Astrocyte of the spinal cord (primary cell): Measurements from ENCODE around the gene DIP2C.
"Not testable (repeated sequence)": the region's sequence is repeated elsewhere in the genome, so short reads cannot be mapped to it uniquely, and the experiment has no call there.

Experiments used
- DNase-seq: peaks from one replicate; pipeline ENCODE4 v3.0.0; 2011; ENCODE audit warnings: low read depth, low spot score
- H3K4me3 ChIP-seq: 2 replicates; pipeline ENCODE4 v1.5.1; 2011; ENCODE audit warnings: low read depth, mild to moderate bottlenecking, low read length, moderate library complexity
- in situ Hi-C: cut with HindIII; loops from 2 replicates; pipeline ENCODE4 v1.10.0; 2017; ENCODE audit warnings: low sequenced_read_pairs
- TF ChIP-seq, protein P1 (sequence below): IDR thresholded peaks from 2 replicates; pipeline ENCODE4 v1.5.1; 2012; ENCODE audit warnings: low read depth, mild to moderate bottlenecking, low read length, inconsistent platforms

Gene DIP2C

DNA sequence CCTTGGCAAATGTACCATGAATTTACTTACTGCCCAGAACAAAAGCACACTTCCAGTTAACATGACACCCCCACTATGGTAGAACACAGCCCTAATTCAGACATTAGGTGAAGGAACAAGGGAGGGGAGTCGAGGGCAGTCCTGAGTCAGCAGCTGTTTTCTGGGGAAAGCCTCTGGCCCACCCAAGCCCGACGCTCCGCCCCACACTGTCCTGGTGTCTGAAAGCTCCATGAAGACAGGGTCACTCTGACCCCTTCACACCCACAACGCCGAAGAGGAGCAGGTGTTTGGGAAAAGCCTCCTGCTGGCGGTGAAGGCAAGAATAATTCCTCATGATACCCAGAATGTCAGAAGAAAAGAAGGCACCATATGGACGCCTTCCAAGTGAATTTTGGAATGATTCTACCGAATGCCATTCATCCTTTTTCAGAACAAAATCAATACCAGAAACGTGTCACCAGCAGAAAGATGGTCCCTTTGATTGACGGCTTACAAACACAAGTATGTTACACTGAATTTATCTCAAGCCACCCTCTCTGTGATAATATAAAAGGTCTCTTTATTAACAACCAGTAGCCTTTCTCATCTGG is 172.1 kb downstream of the DIP2C start:
- H3K4me3 ChIP-seq = no peak overlapping the region
- in situ Hi-C loops = no loop called here
- TF ChIP-seq, protein P1, sequence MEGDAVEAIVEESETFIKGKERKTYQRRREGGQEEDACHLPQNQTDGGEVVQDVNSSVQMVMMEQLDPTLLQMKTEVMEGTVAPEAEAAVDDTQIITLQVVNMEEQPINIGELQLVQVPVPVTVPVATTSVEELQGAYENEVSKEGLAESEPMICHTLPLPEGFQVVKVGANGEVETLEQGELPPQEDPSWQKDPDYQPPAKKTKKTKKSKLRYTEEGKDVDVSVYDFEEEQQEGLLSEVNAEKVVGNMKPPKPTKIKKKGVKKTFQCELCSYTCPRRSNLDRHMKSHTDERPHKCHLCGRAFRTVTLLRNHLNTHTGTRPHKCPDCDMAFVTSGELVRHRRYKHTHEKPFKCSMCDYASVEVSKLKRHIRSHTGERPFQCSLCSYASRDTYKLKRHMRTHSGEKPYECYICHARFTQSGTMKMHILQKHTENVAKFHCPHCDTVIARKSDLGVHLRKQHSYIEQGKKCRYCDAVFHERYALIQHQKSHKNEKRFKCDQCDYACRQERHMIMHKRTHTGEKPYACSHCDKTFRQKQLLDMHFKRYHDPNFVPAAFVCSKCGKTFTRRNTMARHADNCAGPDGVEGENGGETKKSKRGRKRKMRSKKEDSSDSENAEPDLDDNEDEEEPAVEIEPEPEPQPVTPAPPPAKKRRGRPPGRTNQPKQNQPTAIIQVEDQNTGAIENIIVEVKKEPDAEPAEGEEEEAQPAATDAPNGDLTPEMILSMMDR = no peak
- no peak for DNase-seq

DNA sequence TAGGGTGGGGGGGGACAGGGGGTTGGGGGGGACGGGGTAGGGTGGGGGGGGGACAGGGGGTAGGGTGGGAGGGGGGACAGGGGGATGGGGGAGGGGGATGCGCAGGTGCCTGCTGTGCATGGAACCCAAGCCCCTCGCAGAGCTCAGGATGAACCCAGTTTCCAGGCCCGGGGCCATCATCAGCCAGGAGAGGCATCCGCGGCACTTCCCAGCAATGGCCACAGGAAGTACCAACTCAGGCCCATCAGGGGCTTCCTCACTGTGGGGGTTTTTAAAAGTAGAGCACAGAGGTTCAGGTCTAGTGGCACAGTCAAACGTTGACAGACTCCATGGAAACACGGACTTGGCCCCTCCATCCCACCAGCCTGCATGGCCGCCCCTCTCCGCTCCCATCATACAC is 172.7 kb downstream of the DIP2C start:
- no peak overlapping the region for H3K4me3 ChIP-seq
- TF ChIP-seq, protein P1 = no peak

DNA sequence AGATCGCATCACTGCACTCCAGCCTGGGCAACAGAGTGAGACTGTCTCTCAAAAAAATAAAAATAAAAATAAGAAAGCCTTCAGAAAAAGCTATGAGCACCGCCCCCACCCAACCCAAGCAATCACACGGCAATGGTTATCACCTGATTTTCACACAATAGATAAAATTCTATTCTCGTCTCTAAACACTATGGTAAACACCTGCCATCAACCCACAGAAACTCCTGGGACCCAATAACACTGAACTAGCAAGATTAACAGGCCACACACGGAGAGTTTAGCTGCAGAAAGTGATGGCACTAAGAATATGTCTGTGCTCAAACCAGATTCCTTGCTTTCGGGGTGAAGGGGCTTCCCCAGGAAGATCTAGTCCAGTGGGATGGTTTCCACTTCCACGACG is 173.8 kb downstream of the DIP2C start:
- in situ Hi-C loops = no loop called here
- no peak overlapping the region for H3K4me3 ChIP-seq
- DNase-seq = no peak
- TF ChIP-seq, protein P1 = no peak

More for the DNA sequence above, 172.7 kb downstream of the DIP2C start:
- no peak for DNase-seq
- in situ Hi-C loops = no loop called here

DNA sequence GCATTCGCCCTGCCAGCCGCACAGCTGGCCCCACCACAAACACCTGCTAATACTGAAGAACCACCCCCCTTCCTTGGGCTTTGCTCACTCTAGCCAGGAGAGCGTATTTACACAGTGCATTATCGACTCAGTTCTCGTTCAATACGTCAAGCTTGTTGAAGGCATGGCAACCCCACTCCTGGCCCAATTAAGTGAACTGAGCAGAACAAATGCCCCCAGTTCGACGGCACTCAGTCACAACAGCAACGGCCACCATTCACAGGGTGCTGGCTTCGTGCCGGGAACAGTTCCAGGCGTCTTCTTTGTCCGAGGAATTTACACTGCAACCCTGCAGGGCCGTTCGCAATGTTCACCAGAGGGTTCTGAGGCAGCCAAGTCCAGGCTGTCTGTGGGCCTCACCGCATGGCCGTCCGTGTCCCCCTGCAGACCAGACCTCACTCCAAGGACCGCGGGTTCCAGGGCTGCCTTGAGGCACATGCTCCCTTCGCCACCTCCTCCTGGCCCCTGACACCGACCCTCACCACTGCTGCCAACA is 175.3 kb downstream of the DIP2C start:
- no peak for DNase-seq
- TF ChIP-seq, protein P1 = no peak
- in situ Hi-C loops = no loop called here
- H3K4me3 ChIP-seq = no peak overlapping the region

DNA sequence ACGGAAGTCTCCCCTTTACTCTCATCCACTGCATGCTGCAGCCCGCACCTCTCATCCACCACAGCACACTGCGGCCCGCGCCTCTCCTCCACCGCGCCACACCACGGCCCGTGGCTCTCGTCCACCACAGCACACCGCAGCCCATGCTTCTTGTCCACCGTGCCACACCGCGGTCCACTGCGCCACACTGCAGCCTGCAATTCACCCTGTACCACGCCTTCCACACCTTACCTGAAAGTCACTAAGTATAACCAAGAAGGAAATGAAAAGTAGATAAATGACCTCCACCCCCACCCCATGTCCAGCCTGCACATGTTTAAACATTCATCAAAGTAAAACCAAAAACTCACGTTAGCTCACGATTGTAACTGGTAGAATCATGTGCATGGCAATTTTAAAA is 176.1 kb downstream of the DIP2C start:
- H3K4me3 ChIP-seq = no peak overlapping the region
- in situ Hi-C loops = no loop called here
- TF ChIP-seq, protein P1 = no peak
- no peak for DNase-seq

DNA sequence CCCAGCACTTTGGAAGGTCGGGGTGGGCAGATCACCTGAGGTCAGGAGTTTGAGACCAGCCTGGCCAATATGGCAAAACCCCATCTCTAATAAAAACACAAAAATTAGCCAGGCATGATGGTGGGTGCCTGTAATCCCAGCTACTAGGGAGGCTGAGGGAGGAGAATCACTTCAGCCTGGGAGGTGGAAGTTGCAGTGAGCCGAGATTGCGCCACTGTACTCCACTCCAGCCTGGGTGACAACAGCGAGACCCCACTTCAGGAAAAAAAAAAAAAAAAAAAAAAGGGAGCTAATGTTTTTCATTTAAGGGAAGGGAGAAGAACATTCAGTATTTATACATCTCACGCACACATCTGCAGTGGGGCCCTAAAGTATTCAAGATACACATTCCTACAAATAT is 176.8 kb downstream of the DIP2C start:
- H3K4me3 ChIP-seq, in situ Hi-C loops, DNase-seq: not testable (repeated sequence)

DNA sequence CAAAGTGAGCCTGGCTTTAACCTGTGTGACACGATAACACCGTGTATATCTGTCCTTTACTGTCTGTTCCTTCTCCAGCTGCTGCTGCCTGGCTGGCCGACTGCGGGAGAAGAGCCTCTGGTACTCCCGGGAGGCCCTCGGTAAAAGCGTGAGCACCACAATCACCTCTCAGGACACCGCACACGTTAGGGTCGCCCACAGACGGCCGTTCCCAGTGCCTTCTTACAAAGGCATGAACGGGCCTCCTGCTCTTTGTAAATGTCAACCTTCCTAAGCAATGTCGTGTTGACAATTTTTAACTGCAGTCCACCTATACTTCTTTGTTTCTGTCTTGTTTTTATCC is 177.6 kb downstream of the DIP2C start:
- DNase-seq = no peak
- H3K4me3 ChIP-seq = no peak overlapping the region
- TF ChIP-seq, protein P1 = no peak
- in situ Hi-C loops = no loop called here
